NCI-H226 (cell line): ENCODE measurements around the gene B3GNT3.
"Not testable (repeated sequence)": the region's sequence is repeated elsewhere in the genome, so short reads cannot be mapped to it uniquely, and the experiment has no call there.

Experiments used
- DNase-seq: peaks from one replicate; pipeline ENCODE4 v3.0.0-alpha.2; 2015

Gene B3GNT3

DNA sequence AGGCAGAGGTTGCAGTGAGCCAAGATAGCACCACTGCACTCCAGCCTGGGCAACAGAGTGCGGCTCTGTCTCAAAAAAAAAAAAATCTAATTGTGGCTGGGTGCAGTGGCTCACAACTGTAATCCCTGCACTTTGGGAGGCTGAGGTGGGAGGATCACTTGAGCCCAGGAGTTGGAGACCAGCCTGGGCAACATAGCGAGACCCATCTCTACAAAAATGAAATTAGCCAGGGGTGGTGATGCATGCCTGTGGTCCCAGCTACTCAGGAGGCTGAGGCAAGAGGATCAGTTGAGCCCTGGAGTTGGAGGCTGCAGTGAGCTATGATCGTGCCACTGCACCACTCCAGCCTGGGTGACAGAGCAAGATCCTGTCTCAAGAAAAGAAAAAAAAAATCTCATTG lies 3.7 kb downstream of the B3GNT3 start:
- not testable (repeated sequence) for DNase-seq

DNA sequence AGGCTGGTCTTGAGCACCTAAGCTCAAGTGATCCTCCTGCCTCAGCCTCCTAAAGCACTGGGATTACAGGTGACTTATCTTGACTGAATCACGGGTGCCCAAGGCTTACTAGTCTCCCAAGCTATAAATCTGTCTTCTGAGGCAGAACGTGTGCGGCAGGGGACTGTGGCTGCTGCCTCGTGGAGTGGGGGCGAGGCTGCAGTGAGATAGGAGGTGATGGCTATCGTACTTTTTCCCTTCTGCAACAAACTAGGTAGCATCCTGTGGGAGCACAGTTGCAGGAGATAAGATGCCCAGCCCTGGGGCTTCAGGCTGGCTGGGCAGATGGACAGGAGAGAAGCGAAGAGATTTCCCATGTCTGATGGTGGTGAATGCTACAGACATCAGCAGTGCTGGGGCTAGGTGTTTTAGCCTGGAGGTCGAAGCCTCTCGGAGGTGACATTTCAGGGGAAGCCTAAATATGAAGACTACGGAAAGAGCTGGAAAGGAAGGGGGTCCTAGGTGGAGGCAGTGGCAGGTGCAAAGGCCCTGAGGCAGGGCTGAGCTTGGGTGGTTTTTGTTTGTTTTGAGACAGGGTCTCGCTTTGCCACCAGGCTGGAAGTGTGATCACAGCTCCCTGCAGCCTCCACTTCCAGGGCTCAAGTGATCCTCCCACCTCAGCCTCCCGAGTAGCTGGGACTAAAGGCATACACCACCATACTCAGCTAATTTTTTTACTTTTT lies 7.4 kb downstream of the B3GNT3 start:
- DNase-seq, result no peak

DNA sequence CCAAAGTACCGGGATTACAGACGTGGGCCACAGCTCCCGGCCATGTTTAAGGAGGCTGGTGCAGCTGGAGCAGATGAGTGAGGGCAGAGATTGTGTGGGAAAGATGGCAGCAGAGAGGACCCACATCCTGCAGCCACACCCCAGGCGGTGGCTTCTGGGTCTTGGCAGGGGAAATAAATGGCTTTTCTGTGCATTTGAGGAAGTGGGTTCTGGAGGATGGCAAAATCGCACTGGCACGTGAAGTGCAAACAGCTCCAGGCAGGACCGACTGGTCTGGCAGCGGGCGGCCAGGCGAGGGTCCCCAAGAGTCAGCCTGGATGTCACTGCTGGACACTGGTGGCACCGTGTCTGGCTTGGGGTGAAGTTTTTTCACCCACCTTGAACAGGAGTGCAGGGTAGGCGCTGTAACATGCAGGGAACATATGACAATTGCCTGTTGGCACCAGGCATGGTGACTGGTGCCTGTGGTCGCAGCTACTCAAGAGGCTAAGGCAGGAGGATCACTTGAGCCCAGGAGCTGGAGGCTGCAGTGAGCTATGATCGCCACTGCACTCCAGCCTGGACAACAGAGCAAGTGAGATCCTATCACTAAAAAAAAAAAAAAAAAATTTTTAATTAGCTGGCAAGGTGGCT lies 8.4 kb downstream of the B3GNT3 start:
- no peak for DNase-seq

DNA sequence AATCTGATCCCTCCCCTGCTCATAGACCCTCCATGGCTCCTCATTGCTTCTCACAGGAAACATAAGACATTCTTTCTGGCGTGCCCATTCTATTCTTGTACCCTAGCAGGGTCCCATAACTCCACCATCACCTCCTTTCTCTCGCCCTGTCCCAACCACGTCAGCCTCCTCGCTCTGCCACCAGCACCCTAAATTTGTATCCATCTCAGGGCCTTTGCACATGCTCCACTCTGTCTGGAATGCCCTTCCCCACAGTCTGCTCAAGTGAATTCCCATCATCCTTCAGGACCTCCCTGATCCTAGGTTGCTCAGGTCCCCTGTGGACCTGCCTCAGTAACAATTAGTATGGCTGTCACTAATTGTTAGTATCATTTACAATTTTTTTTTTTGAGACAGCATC lies 10.5 kb downstream of the B3GNT3 start:
- DNase-seq, result no peak

DNA sequence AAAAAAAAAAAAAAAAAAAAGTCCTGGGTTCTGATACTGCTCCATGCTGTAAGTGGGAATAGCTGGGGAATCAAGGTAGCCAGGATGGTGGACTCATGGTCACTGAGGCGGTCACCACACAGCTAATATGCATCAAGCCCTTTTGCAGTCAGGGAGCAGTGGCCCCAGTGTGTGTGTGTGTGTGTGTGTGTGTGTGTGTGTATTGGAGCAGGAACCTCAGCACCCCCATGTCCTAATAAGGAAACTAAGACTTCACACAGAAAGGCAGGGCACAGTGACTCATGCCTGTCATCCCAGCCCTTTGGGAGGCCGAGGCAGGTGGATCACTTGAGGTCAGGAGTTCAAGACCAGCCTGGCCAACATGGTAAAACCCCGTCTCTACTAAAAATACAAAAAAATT lies 12.0 kb downstream of the B3GNT3 start:
- DNase-seq, result no peak

DNA sequence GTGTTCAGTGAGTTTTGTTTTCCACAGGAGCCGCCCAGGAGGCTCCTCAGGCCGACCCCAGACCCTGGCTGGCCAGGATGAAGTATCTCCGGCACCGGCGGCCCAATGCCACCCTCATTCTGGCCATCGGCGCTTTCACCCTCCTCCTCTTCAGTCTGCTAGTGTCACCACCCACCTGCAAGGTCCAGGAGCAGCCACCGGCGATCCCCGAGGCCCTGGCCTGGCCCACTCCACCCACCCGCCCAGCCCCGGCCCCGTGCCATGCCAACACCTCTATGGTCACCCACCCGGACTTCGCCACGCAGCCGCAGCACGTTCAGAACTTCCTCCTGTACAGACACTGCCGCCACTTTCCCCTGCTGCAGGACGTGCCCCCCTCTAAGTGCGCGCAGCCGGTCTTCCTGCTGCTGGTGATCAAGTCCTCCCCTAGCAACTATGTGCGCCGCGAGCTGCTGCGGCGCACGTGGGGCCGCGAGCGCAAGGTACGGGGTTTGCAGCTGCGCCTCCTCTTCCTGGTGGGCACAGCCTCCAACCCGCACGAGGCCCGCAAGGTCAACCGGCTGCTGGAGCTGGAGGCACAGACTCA lies 12.9 kb downstream of the B3GNT3 start:
- no peak for DNase-seq

DNA sequence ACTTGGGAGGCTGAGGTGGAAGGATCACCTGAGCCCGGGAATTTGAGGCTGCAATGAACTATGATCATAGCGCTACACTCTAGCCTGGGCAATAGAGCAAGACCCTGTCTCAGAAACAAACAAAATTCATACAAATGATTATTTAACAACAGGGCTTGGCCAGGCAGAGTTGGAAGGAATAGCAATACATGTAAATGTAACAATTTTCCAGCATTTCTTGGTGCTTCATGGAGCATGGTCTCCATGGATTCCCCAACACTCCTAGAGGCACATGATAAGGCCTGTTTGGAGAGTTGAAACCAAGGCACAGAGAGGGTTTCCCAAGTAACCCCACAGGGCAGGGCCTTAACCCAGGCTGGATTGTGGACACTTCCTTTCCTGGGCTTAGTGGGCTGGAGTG lies 16.2 kb downstream of the B3GNT3 start:
- no peak for DNase-seq

DNA sequence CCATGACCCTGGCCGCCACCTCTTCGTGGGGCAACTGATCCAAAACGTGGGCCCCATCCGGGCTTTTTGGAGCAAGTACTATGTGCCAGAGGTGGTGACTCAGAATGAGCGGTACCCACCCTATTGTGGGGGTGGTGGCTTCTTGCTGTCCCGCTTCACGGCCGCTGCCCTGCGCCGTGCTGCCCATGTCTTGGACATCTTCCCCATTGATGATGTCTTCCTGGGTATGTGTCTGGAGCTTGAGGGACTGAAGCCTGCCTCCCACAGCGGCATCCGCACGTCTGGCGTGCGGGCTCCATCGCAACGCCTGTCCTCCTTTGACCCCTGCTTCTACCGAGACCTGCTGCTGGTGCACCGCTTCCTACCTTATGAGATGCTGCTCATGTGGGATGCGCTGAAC lies 16.7 kb downstream of the B3GNT3 start:
- no peak for DNase-seq

DNA sequence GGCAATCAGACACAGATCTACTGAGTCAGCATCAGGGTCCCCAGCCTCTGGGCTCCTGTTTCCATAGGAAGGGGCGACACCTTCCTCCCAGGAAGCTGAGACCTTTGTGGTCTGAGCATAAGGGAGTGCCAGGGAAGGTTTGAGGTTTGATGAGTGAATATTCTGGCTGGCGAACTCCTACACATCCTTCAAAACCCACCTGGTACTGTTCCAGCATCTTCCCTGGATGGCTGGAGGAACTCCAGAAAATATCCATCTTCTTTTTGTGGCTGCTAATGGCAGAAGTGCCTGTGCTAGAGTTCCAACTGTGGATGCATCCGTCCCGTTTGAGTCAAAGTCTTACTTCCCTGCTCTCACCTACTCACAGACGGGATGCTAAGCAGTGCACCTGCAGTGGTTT lies 17.2 kb downstream of the B3GNT3 start:
- DNase-seq, result no peak

DNA sequence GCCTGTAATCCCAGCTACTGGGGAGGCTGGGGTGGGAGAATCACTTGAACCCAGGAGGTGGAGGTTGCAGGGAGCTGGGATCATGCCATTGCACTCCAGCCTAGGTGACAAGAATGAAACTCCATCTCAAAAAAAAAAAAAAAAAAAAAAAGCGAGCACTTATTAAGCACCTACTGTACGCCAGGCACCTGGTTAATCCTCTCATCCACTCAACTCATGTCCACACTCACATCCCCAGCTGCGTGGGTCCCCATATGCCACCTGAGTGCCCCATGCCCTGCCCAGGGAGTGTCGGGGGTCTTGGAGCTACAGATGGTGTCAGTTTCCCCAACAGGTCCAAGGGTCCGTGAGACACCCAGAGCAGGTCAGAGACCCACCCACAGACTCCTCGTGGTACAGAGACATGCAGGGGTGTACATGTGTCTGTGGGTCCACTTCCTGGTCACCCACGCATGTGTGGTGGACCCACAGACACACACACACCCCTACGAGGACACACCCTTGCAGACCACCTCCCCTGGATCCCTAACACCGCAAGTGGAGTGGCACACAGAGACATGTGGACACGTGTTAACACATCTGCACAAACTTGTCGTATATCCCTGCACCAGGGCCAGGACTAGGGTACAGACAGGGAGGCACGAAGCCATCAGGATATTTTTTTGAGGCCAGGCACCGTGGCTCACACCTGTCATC lies 22.9 kb downstream of the B3GNT3 start:
- DNase-seq, result no peak

DNA sequence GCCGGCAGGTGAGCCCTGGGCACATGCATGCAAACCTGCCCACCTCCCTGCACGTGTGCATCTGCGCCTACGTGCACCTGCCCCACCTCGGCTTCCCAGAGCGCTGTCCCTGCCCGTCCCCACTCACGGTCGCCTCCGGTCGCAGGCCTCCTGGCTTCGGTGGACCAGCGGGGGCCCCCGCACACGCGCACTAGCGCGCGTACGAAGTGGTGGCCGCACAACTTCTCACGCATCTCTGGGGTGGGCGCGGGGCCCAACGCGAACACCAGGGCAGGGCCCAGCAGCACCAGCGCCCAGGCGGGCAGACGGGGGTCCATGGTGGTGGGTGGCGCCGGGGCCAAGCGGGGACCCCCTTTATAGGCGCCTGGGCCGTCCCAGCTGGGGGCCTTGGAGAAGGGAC lies 26.3 kb downstream of the B3GNT3 start, which contains the start of gene INSL3:
INSL3 (minus strand) TSS at position 330 of the 400 bp plus-strand sequence; CDS start at position 317, 13 bp downstream.
- DNase-seq, result no peak

DNA sequence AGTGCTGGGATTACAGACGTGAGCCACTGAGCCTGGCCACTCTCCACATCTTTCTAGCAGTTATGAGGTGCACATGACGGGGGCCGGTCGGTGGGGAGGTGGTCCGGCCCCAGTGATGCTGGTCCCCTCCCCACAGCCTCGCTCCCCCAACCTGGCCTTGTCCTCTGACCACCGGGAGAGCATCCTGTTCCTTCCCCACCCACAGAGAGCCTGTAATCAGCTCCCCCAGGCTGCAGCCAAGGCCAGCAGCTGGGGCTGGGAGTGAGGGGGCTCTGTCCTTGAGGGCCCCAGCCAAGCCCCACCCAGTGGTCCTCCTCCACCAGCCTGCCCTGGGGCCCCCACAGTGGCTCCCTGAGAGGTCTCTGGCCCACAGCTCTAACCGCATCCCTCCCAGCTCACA lies 29.4 kb downstream of the B3GNT3 start:
- DNase-seq, result no peak

DNA sequence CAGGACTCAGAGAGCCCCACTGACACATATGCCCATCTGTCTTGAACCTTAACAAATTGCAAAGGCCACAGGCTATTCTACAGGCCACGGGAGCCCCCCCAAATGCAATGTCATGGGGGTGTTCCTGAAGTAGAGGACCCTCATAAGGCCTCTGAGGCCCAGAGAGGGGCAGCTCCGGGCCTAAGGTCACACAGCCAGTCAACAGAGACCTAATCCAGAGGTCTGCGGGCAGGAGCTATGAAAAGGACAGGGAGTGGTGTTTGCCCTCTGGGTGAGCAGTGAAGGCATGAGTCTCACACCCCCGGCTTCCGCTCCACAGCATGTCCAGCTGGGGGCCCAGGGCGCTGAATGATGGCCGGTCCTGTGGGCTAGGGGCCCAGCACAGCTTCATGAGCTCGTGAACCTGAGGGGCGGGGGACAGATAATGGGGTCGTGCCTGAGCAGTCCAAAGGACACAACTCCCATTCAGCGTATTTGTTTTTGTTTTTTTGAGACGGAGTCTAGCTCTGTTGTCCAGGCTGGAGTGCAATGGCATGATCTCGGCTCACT lies 31.6 kb downstream of the B3GNT3 start:
- DNase-seq, result no peak

DNA sequence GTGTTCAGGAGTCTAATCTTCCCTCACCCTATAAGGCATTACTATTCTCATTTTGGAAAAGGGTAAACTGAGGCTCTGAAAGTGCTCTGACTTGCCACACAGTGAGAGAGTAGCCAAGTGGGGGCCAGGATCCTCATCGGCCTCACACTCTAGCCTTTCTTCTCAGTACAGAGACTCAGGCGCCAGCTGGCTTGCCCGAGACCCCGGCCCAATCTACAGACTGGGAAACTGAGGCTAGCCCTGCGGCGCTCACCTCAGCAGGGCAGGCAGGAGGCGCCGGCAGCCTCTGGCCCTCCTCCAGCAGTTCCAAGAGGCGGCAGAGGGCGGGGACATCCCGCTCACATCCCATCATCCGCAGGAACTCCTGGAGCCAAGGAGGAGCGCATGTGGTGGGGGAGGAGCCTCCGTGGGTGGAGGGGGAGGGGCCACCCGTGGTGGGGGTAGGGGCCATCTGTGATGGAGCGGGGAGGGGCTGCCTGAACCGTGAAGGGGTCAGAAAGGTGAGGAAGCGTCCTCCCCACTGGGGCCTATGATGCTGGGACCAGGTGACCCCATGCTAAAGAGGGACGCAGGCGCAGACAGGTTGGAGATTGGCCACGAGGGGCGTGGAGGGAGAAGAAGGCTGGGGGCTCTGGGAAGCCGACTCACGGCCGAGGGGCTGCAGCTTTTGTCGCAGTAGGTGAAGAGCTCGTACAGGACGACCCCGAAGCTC lies 35.1 kb downstream of the B3GNT3 start:
- peak; percentile 80 for DNase-seq

DNA sequence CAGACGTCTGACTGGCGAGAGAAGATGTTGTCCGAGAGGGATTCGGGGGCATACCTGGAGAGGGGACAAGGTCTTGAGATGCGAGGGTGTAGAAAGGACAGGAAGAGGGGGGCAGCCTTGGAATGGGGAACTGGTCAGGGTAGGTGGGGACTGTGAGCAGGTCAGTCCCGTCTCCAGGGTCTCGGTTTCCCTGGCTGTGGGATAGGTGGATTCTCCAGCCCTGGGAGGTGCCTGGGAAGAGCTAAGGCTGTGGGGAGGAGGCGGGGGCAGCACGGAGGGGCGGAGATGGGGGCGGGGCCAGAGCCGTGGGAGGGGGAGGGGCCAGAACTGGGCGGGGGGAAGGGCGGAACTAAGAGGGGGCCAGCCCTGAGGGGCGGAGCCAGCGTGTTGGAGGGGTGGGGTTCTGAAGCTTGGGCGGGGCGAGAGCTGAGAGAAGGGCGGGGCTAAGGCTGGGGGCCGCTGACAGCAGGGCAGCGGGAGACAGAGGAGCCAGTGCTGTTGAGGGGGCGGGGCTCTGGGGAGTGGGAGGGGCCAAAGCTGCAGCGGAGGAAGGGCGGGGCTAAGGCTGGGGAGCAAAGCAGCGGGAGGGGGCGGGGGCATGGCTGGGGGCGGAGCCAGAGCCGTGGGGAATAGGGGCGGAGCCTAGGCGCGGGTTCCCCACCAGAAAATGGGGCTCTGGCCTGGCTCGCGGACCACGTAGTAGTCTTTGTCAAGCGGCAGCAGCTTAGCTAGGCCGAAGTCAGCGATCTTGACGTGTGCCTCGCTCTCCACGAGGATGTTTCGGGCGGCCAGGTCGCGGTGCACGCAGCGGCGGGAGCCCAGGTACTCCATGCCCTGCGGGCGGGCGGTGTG lies 35.9 kb downstream of the B3GNT3 start:
- DNase-seq, result peak; percentile 92

DNA sequence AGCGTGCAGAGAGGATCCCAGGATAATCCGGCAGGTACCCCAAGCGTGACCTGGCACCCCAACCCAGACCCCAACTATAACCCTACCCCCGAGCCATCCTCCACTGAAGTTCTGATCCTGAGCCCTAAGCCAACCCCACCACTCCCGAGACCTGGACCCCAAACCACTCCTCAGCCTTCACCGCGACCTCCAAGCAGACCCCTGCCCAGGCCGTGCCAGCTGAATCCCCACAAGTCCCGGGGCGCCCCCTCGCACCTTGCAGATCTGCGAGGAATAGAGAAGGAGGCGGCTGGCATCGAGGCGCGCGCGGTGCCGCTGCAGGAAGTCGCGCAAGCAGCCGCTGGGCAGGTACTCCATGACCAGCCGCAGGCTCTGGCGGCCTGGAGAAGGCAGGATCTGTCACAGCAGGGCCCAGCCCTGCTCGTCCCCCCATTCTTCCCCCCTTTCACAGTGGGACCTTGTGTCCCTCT lies 36.5 kb downstream of the B3GNT3 start:
- no peak for DNase-seq

DNA sequence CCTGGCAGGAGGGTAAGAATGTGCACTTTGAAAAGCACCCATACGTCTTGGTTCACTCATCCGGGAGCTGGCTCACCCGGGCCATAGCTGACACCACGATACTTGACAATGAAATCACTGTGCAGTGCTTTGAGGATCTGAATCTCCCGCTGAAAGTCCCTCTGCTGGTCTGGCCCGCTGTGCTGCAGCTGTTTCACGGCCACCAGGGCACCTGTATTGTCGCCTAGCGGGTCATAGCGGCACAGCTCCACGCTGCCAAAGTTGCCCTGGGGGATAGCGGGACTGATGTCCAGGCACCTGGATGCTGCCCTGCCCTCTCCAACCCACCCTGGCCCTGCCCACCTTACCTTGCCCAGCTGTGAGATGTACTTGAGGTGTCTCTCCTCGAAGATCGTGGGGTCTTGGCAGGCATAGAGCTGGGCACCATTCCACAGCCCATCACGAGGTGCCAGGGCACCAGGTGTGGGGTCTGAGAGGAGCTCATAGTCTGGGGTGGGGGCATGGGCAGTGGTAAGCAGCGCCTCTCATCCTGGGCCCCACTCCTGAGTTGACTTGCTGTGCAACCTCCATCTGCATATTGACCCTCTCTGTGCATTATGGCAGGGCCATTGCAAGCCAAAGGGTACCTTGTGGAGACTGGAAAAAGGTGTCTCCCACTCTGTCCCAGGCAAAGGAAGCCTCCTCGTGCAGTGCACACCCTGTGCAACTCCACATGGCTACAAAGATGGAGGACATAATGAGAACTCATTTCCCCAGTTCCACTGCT lies 37.7 kb downstream of the B3GNT3 start:
- no peak for DNase-seq

DNA sequence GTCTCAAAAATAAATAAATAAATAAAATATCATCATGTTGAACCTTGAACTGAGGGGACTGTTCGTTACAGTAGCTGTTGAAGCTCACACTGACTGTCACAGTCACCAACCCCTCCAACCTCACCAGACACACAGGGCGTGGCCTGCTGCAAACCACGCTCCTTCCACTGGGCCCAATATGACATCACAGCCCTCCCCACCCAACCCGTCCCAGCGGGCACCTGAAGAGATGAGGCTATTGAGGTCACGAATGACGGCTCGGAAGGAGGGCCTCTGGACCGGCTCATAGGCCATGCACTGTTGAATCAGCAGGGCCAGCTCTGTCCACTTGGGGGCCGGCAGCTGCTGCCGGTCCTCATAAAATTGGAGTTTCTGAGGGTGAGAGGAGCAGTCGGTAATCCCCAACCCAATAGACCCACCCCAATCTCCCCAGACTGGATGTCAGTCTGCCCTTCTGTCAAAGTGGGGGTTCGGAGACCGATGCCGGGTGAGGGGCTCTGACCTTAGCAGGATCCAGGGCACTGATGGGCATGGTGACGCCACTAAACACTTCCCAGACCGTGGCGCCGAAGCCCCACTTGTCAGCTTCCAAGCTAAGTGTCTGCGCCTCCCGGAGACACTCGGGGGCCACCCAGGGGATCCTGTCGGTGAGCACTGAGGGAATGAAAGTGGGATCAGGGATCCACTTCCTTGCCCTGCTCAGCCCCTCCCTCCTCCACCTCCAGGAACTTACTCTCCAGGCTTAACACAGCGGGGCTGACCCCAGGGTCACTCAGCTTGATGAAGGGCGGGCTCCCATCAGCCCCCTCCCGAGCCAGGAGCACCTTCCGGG lies 39.6 kb downstream of the B3GNT3 start:
- no peak for DNase-seq

DNA sequence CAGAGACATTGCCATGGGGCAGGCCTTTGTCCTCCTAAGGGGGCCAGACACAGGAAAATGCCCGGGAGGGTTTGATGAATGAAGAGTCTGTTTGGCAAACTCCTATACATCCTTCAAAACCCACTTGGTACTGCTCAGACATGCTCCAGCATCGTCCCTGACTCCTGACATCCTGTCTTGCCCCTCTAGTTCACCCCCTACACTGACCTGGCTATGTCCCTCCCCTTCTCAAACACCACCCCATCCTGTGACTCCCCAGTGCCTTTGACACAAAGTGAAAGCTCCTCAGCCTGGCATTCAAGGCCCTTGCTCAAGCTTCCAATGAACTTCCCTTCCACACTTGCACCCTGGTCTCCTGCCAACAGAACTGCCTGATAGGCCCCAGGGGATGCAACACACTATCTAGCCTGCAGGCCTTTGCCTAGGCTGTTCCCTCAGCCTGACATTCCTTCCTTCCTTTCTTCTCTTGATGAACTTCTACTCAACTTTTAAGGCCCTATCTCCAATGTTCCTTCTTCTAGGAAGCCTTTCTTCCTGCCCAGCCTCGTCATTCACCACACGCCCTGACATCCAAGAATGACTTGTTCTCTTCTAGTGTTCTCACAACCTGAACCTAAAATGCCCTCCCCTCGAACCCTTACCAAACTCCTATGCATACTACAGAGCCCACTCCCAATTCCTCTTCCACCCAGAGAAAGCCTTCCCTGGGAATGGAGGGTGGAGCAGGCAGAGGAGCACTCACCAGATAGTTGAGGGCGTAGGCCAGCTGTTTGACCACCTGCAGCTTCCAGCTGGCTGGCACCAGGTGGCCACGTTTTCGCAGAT lies 40.5 kb downstream of the B3GNT3 start:
- DNase-seq, result no peak
